HG03159 (cell line): ENCODE results near the gene TOP2A.

Source experiments
- ATAC-seq: cut with Tn5 transposase; IDR thresholded peaks from one replicate; pipeline ENCODE4 v1.9.1; 2021; ENCODE audit warnings: mild to moderate bottlenecking, moderate library complexity; ENCODE audit not compliant: unreplicated experiment

The TOP2A gene

DNA sequence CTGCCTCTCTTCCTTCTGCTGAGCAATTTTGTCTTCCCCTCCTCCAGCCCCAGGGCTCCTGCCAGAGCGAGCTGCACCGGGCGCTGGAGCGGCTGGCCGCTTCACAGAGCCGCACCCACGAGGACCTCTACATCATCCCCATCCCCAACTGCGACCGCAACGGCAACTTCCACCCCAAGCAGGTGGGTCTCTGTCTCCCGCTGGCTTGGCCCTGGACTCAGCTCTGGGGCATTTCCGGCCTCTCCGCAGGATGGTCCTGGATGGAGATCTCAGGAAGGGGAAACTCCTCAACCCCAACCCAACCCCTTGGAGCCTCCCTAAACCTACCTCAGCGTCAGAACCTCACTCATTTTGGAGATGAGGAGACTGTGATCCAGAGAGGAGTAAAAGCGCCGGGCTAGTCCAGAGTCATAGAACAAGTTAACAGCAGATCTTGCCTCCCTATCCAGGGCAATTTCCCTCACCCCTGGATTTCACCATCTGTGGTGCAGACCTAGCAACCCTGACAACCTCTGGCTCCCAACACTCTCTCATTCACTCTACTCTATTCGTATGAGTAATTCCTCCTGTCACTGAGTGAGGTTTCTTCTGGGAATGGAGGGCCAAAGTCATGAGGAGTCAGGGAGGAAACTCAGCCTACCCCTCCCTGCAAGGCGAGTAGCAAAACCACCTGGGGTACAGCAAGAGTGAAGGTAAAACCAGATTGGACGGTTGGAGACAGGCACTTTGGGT is 36.4 kb upstream of the TOP2A start:
- ATAC-seq: no peak

DNA sequence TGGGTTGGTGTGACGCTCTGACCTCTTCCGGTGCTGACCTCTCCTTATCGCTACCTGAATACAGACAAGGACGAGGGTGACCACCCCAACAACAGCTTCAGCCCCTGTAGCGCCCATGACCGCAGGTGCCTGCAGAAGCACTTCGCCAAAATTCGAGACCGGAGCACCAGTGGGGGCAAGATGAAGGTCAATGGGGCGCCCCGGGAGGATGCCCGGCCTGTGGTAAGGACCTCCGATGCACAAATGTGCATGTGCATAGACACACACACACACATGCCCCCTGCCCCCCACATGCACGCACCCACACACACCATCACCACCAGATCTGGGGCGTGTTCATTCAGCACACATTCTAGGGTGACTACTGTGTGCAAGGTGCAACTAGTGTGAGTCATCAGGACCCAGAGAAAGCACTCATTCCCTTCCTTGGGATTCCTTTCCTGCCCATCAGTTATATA is 35.3 kb upstream of the TOP2A start:
- ATAC-seq: no peak

DNA sequence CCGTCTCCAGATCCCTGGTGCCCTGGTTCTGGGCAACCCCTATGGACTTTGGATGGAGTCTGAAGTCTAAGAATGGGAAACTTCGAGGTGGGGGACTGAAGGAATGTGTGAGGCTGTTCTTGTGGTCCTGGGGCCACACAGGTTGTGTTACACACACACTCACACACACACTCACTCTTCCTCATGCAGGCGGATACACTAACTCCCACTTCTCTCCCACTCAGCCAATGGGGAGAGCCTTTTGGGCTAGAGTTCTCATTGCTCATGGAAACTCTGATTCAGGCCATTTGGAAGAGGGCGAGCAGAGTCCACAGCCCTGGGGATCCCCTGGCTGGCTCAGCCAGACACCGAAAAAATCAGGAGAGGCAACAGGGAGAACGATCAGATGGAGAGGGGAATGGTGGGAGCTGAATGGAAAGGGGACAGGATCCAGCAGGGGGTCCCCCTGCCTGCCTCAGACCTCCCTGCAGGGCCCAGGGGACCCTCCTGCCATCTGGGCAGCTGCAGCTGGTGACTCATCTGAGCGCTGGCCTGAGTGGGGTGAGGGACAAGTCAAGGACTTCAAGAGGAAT is 34.6 kb upstream of the TOP2A start:
- ATAC-seq: no peak

DNA sequence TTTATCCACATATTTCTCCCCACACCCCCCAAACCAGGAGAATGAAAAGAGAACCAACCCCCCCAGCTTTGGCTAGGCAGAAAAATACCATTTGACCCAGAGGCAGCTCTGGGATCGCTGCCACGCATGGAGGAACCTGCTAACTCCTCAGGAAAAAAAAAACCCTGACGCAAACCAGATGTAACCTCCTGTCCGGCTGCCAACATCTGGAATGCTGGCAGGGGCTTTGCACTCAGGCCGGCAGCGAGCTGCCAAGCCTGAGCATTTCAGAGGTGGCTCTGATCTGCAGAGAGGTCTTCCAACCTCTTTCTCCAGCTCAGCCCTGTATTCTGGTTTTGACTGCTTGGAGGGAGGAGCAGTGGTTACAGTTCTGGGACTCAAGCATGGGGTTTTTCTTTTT is 33.7 kb upstream of the TOP2A start:
- no peak for ATAC-seq

DNA sequence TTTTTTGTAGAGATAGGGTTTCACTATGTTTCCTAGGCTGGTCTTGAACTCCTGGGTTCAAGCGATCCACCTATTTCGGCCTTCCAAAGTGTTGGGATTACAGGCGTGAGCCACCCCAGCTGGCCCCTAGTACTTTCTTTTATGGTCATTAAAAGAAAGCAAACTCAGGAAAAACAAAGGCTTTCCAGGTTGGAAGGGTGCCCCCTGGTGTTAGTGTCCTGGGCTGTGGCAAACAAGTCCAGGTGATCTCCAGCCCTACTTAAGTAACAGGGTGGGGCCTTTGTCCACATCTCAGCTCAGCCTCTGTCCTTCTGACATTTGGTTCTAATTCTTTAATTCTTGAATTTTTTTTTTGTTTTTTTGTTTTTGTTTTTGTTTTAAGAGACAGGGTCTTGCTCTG is 32.5 kb upstream of the TOP2A start:
- ATAC-seq: no peak

DNA sequence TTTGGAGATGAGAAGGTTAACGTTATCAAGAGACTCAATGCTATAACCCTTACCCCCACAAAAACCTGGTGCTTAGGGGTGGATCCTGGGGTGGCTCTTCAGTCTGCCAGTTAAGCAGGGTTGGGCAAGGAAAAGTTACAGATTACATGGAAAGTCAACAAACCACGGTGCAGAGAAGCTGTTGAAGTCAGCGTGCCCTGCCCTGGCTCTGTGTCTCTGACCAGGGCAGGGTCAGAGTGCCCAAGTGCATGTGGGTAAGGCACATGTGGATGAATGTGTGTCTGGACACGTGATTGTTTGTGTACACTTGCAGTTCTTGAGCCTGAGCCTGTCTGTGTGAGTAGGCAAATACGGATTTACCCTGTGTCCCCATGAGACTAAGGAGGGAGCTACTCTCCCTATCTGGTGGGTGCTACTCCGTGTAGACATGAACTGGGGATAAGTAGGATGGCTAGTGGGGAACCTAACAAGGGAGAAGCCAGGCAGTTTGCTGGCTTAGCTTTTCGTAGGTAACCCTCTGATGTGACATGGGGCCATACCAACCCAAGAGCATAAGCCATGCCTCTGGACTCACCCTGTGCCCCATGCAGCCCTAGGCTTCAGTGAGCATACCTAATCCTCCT is 31.1 kb upstream of the TOP2A start:
- ATAC-seq: no peak

DNA sequence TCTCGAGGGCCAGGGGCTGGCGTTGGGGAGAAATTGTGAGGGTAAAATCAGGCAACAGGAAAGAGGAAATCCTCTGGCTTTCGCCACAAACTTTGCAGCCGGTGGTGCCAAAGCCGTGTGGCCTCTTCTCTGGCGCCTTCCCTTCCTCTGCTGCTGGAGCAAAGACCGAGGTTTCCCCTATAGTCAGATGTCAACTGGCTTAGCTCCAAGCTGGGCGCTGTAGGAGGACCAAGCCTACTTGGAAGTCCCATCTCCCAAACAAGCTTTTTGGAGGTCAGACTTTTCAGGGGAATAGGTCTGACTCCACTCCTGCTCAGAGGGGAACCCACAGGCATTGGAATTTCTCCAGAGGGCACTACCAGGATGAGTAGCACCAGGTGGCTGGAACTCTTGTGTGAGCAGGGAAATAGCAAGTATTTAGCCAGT is 30.5 kb upstream of the TOP2A start:
- no peak for ATAC-seq

DNA sequence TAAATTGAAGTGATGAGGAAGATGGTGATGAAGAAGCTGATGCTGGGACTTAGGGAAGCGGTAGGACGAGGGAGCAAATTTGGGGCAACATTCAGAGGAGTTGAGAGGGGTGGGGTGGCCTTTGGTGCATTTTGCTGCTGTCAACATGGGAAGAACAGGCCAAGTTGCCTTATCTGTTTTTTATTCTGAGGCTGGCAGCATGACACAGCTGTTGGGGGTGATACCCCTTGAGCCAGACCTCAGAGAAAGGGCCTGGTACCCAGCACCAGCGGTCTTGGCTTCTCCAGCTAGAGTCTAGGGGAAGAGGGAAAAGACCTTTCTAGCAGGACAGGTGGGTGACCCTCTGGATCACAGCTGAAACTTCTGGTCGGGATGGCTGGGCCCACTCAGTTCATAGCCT is 30.1 kb upstream of the TOP2A start:
- ATAC-seq: no peak

DNA sequence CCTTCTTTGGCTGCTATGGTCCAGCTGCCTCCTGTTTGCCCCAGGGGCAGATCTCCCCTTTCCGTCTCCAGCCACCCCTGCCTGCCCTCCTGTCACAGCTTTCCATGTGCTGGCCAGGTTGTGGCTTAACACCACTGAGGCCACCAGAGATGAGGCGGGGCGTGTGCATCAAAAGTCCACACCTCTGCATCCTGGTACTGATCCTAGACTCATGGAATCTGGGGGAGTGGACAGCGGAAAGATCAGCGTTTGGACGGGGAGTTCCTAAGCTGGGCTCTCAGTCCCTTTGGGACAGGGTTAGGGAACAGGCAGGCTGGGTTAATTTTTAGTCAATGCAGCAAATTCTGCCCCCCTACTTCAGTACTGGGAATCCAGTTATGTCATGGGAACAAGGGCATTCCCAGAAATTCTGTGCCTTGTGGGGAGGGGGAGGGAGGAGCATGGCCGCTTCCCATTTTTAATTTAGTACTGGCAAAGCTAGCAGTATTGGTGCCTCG is 29.5 kb upstream of the TOP2A start:
- no peak for ATAC-seq

DNA sequence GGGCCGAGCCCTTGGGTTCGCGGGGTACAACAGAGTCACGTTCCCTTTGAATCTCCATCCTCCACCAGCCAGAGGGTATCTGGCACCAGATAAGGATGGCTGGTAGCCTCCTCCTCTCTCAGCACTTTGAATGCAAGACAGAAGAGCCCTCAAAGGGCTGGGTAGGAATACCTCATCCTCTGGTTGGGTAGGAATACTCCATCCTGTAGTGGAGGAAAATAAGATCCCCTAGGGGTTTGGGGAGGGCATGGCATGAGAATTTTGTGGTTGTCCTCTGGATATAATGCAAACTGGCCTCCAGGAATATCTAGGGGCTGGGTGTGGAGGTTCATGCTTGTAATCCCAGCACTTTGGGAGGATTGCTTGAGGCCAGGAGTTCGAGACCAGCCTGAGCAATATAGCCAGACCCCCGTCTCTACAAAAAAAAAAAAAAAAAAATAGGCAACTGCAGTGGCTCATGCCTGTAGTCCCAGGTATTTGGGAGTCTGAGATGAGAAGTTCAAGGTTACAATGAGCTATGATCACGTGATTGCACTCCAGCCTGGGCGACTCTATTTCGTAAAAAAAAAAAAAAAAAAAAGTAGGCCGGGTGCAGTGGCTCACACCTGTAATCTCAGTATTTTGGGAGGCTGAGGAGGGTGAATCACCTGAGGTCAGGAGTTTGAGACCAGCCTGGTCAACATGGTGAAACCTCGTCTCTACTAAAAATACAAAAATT is 28.2 kb upstream of the TOP2A start:
- no peak for ATAC-seq

DNA sequence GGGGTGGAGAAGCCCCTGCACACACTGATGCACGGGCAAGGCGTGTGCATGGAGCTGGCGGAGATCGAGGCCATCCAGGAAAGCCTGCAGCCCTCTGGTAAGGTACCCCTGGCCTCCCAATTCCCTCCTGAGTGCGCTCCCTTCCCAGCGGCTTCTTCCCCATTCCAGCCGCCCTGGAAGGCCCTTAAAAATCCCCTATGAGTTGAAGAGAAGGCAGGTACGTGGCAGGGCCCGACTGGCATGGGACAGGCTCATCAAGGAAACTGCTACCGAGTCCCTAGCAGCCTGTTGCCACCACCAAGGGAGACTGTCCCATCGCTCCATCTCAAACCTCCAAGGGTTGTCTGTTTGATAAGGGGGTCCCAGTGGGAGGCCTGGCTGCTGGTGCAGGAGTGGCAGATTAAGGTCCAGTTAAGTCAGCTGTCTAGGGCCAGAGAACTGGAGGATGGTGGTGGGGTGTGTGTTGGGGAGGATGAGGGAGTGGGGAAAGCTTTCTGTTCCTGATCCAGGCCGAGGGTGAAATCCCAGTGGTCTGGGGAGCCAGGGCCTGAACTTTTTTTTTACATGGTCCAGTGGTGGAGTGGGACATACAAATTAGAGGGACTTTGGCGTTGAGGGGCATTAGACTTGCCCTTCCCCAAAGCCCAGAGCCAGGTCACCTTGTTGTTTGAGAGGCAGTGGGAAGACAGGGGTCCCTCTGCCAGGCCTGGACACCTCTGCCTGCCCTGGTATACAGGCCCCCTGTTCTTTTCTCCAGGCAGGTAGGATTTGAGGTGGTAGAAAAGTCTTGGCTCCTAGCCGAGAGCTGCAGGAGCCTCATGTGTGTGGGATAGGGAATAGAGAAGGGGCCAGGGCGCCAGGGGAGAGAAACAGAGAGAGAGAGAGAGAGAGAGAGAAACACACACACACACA is 26.5 kb upstream of the TOP2A start:
- no peak for ATAC-seq

DNA sequence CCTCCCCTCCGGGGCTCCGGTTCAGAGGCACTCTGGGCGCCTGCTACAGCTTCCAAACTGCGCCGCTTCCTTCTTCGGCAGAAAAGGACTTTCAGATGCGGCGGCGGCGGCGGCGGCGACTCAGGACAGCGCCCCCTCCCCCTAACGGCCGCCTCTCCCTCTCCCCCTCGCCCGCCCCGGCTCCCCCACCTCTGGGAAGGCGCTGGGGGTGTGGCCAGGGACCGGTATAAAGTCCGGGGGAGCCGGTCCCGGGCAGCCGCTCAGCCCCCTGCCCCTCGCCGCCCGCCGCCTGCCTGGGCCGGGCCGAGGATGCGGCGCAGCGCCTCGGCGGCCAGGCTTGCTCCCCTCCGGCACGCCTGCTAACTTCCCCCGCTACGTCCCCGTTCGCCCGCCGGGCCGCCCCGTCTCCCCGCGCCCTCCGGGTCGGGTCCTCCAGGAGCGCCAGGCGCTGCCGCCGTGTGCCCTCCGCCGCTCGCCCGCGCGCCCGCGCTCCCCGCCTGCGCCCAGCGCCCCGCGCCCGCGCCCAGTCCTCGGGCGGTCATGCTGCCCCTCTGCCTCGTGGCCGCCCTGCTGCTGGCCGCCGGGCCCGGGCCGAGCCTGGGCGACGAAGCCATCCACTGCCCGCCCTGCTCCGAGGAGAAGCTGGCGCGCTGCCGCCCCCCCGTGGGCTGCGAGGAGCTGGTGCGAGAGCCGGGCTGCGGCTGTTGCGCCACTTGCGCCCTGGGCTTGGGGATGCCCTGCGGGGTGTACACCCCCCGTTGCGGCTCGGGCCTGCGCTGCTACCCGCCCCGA is 25.7 kb upstream of the TOP2A start, which contains the start of gene IGFBP4:
Gene IGFBP4 (plus strand): TSS at position 255 of the 792 bp plus-strand sequence. CDS start 286 bp downstream, at position 541.
- no peak for ATAC-seq

DNA sequence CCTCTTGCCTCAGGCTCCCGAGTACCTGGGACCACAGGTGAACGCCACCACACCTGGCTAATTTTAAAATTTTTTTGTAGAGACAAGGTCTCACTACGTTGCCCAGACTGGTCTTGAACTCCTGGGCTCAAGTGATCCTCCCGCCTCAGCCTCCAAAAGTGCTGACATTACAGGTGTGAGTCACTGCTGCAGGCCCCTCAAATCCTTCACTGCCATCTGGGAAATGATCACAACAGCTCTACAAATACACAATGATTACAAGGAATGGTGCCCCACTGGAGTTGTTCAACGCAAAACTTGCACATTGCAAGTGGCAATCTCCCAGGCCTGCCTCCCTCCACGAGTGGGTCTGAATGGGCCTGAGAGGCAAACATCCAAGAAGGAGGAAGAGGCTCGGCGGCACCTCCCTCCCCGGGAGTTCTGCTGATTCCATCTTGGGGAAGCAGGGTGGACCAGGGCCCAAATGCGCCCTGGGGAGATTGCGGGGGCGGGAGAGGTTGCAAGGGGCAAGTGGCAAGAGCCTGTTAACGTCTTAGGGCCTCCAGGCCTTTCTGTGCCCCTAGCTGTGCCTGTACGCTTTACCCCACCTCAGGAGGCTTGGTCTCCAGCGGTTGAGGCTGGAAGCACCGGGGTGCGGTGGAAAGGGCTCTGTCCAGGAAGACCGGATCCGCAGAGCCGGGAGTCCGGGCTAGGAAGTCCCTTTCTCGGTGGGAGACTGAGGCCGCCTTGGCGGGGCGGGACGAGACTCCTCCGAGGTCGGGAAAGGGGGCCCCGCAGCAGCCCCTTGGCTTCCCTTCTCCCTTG is 24.9 kb upstream of the TOP2A start:
- ATAC-seq: no peak

DNA sequence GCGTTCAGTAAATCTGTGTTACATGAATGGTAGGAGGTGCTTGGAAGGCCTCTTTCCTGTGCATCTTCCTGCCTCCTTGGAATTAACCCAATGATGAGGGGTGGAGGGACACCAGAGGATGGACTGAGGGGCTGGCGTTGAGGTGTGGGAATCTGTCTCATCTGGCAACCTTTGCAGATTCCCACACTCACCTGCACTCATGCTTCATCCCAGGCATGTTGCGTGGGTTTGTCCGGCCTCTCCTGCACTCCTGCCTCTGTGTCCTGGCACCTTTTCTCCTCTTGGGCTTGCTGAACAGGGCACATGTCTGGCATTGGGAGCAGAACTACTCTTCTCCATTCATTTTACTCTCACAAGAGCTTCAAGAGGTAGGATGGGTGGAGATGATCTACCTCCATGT is 22.5 kb upstream of the TOP2A start:
- no peak for ATAC-seq

DNA sequence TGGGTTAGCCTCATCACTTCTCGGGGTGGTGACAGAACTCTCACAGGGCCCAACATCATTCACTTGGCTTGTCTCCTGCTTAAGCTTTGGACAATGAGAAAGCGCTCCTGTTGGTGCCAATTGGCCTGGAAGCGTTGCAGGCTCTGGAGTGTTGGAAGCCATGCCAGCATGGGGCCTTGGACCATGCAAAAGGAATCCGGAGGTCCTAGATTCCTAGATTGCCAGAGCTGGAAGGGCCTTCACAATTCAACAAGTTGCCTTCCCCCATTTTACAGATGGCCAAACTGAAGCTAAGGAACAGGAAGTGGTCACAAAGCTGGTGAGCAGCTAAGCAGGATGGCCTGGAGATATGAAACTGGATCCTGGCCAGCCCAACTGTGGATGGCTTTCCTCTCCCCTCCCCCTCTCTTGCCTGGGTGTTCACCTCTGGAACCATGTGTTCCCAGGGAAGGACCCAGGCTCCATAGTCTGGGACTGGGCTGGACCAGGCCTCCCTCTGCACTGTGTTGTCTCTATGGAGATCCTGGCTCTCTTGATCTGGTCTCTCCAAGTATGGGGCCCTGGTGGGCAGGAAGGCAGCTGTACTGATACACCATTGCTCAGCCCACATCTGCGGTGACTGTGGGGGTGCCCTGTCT is 19.5 kb upstream of the TOP2A start:
- no peak for ATAC-seq

DNA sequence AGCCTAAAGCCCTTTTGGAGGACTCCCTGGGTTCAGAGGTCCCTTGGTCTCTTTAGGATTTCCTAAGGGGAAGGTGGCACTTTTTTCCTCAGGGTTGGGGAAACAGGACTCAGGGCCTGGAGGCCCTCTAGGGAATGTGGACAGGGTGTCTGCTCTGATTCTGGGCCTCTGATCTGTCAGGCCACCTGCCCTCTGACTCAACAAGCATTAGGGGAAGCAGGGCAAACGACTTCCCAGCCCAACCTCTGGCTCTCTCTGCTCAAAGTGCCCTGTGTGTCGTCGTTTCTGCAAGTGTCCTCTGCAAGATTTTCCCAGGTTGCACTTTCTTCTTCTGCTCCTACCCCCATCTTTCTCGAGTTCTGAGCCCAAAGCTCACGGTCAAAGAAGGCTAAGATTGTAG is 18.9 kb upstream of the TOP2A start:
- ATAC-seq: no peak

DNA sequence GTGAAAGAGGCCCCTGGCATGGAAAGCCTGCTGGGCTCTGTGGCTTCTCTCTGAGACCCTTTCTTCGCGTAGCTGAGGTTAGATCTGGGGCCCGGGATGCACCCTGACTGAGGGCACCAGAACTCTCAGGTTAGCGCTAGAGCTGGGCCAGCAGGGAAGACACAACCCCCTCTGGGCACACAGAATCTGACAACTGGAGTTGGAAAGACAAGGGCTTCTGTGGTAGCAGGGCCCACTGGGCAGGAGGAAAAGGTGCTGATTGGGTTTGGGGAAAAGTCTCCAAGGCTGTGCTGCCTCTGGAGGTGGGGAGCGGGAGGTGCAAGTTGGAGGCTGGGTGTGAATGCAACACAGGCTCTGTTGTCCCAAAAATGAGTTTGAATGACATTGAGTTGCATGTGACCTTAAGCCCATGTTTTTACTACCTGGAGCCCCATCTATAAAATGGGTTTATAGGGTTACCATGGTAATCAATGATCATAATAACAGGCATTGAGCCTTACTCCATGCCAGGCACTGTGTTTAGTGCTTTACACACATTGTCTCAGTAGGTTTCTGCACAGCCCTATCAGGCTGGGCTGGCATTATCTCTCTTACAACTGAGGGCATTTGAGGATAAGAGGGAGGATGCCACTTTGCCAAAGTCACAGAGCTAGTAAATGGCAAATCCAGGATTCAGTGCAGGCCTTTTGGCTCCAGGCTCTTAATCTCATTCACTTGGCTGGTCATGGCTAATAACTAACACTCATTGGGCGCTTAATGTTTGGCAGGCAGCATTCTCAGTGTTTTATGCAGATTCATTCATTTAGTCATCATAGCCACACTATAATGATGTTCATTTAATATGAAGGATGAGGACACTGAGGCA is 16.1 kb upstream of the TOP2A start:
- no peak for ATAC-seq
